ENCODE measurements around the gene CANT1. TPM values are rescaled to one million over a fixed set of nuclear protein-coding genes. Genes with fewer than 3 reads are reported as not detected.

Gene CANT1
- total RNA-seq, 1 experiment from 2014 or later = 116 TPM

Other genes with a start within 250 kb of the CANT1 start
- gene CYTH1, start 227.5 kb downstream of the CANT1 start, total RNA-seq (2021) = 40.3 and 41.0 TPM in 2 replicates
- 41.4 and 46.2 TPM in 2 replicates for gene USP36, start 168.9 kb downstream of the CANT1 start, total RNA-seq (2021)
- 3.5 and 3.6 TPM in 2 replicates for gene CEP295NL, start 106.6 kb downstream of the CANT1 start, total RNA-seq (2021)
- gene TIMP2, start 84.4 kb downstream of the CANT1 start, total RNA-seq (2021) = 90.5 and 114 TPM in 2 replicates
- gene LGALS3BP, start 29.8 kb downstream of the CANT1 start, total RNA-seq (2021) = 507 and 685 TPM in 2 replicates
- gene C1QTNF1, start 14.4 kb upstream of the CANT1 start, total RNA-seq (2021) = 3.4 and 3.9 TPM in 2 replicates
- 15.7 and 19.5 TPM in 2 replicates for gene ENGASE, start 65.1 kb upstream of the CANT1 start, total RNA-seq (2021)

Measured in PC-9 (cell line).